Raji (cell line): ENCODE measurements around the gene KRTAP4-6.
"Not testable (repeated sequence)": the region's sequence is repeated elsewhere in the genome, so short reads cannot be mapped to it uniquely, and the experiment has no call there.

Experiments used
- POLR2A ChIP-seq: IDR thresholded peaks from 2 replicates; pipeline ENCODE4 v1.6.1; 2011; ENCODE audit warnings: low read depth, low read length, control low read depth; ENCODE audit not compliant: insufficient read depth

KRTAP4-6 gene

DNA sequence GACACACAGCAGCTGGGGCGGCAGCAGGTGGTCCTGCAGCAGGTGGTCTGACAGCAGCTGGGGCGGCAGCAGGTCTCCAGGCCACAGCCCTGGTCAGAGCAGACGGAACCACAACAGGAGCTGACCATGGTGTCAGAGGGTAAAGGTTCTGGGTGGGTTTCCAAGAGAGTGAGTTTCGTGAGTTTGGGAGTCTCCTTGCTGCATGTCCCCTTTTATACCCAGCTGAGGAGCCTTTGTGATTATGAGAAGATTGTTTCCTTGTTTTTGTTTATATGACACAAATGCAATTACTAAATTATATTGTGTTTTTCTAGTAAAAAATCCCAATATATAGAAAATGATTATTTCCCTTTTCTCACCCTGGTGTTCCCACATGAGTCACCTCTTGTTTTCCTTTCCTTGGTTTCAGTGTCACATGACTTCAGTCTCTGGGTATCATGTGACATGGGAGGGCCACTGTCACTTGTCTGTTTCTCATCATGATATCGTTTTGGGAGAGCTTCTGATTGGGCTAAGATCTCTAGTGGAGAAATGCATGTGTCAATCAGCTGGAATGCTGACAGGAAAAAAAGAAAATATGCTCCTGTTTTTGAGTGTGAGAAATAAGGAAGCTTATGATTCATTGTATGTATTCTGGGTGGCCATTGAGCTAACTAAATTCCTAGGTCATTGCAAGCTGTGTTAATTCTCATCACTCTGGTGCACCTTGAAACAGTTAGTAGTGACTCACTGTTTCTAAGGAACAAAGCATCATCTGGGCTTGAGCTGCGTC, at the start of gene KRTAP4-6:
Gene KRTAP4-6 (minus strand): TSS at position 185 of the 772 bp plus-strand sequence. CDS start 57 bp downstream, at position 128.
- TF ChIP-seq POLR2A: no peak

DNA sequence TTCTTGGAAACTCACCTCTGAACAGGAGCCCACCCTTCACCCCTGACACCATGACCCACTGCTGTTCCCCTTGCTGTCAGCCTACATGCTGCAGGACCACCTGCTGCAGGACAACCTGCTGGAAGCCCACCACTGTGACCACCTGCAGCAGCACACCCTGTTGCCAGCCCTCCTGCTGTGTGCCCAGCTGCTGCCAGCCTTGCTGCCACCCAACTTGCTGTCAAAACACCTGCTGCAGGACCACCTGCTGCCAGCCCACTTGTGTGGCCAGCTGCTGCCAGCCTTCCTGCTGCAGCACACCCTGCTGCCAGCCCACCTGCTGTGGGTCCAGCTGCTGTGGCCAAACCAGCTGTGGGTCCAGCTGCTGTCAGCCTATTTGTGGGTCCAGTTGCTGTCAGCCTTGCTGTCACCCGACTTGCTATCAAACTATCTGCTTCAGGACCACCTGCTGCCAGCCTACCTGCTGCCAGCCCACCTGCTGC, 49.5 kb upstream of the KRTAP4-6 start, which contains the start of gene KRTAP9-1:
Gene KRTAP9-1 (plus strand): TSS at position 51 of the 482 bp plus-strand sequence. CDS start 0 bp downstream, at position 51.
- TF ChIP-seq POLR2A: not testable (repeated sequence)

DNA sequence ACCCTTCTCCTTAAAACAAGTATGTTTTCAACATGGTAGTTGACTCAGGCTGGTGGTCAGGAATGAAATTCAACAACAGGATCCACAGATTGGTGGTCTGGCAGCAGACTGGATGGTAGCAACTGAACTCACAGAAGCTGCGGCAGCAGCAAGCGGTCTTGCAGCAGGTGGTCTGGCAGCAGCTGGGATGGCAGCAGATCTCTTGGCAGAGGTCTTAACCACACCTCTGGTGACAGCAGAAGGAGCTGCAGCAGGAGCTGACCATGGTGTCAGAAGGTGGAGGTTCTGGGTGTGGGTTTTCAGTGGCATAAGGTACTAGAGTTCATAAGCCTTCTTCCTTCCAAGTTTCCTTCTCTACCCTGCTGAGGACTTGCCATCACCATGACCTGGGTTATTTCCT, 46.5 kb upstream of the KRTAP4-6 start:
- no peak for TF ChIP-seq POLR2A

DNA sequence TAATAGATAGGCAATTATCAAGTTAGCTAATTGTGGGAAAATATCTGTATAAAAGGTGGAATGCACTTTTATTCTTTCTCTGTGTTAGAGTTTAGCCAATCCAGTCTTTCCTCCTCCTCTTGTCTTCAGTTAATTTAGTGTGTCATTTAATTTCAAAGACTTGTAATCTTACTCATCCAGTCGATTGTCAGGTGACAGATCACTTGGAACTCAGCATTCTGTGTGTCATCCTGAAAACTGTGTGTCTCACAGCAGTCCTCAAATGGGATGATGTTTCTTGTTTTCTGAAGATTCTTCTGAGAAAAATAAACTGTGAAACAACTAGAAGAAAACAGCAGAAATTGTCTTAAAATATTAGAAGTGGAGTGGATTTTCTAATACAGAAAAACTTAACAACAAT, 44.7 kb upstream of the KRTAP4-6 start:
- no peak for TF ChIP-seq POLR2A

DNA sequence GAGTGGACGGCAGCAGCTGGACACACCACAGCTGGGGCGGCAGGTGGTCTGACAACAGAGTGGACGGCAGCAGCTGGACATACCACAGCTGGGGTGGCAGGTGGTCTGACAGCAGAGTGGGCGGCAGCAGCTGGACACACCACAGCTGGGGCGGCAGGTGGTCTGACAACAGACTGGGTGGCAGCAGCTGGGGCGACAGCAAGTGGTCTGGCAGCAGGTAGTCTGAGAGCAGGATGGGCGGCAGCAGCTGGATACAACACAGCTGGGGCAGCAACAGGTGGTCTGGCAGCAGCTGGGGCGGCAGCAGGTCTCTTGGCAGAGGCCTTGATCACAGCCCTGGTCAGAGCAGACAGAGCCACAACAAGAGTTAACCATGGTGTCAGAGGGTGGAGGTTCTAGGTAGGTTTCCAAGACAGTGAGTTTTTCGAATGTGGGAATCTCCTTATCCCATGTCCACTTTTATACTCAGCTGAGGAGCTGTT, 44.2 kb upstream of the KRTAP4-6 start, which contains the start of gene KRTAP4-1:
Gene KRTAP4-1 (minus strand): TSS at position 432 of the 482 bp plus-strand sequence. CDS start 57 bp downstream, at position 375.
- no peak for TF ChIP-seq POLR2A

DNA sequence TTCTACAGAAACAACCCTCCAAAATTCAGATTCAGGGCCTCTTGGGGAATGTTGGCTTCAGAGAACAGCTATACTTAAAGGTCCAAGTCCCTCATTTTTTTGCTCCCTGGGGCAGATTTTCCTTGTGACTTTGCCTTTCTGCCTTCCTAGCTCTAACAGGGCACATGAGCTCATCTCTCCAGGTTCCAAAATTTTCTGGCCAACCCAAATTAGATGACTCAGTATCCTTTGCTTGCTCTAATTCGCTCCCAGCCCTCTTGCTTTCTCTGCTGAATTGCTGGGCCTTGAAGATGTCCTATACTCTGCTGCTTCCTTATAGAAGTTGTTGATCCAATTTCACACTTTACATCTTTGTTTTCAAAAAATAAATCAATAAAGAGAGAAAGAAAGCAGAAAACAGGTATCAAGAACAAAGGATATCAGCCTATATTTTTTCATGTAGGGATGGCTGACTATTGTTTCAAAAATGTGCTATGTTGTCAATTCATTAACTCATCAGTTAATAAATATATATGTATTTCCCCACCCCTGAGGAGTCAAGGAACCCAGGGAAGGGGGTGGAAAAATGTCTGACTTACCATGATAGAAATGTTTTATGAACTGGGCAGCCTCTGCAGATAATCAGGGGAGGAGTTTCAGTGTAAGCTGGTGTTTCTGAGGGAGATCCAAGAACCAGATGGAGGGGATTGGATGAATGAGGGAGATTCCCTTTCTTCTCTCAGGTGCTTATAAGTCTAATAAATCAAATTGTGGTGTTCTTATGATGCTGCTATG, 38.7 kb upstream of the KRTAP4-6 start:
- TF ChIP-seq POLR2A: no peak

DNA sequence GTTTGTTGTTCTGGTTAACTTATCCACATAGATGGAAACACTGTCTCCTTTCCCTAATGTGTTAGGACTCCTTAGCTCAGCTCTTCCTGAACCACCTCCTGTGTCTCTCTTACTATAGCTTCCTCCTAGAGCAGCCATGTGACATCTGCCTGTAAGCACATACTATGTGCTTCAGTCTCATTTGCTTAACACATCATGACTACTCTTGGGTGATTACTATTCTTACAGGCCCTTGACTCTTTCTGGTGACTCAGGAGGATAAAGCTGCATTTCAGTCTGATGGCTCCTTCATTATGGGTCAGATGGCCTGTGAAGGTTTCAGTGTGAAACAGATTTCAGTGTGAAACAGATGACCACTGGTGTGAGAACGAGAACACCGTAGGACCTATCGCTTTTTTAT, 38.0 kb upstream of the KRTAP4-6 start:
- TF ChIP-seq POLR2A: no peak

DNA sequence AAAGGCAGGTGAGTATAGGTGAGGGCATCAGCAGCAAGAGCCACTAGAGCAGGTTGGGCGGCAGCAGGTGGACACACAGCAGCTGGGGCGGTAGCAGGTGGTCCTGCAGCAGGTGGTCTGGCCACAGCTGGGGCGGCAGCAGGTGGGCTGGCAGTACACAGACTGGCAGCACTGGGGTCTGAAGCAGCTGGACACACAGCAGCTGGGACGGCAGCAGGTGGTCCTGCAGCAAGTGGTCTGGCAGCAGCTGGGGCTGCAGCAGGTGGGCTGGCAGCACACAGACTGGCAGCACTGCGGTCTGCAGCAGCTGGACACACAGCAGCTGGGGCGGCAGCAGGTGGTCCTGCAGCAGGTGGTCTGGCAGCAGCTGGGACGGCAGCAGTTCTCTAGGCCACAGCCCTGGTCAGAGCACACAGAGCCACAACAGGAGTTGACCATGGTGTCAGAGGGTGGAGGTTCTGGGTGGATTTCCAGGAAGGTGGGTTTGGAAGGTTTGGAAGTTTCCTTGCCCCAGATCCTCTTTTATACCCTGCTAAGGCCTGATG, 37.5 kb upstream of the KRTAP4-6 start, which contains the start of gene KRTAP4-2:
Gene KRTAP4-2 (minus strand): TSS at position 495 of the 545 bp plus-strand sequence. CDS start 57 bp downstream, at position 438.
- no peak for TF ChIP-seq POLR2A

DNA sequence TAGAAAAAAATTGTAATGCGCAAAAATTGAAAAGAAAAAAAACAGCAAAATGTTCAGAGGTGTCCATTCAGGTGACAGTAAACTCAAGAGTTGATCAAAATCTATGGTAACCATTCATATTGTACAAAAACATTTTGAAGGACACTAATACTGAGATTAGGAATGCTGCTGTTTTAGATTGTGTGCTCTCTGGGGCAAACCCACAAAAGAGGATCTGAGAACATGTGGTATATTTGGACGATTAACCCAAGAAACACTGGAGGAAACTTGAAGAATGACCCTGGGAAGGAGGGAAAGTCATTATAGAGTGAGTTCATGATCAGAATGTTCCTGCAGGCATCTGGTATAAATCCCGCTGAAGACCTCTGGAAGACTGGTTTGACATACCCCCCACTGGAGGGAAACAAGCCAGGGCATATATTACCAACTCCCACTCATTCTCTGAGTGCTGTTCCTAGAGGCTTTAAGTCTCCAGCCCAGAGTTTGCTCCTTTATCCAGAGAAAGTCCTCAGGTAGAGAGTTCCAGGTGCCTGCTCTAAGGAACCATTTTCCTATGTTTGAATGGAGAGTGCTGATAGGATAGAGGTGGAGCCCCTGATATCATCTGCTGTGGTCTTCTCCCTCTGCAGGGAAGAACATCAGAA, 36.5 kb upstream of the KRTAP4-6 start:
- TF ChIP-seq POLR2A: no peak

DNA sequence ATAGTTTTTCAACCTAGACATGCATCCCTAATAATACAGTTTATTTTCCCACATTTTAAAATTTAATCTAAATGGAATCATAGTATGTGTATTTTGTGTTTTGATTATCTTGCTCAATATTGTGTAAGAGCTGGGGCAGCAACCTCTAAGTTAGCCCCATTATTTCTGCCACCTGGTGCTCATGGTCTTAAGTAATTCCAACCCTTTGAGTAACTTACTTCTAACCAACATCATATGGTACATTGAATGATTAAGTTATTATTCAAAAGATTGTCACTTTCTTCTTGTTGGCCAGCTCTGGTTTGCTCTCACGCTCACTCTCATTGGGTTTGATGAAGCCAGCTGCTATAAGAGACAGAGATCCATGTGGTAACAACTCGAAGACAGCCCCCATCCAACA, 31.5 kb upstream of the KRTAP4-6 start:
- TF ChIP-seq POLR2A: no peak

DNA sequence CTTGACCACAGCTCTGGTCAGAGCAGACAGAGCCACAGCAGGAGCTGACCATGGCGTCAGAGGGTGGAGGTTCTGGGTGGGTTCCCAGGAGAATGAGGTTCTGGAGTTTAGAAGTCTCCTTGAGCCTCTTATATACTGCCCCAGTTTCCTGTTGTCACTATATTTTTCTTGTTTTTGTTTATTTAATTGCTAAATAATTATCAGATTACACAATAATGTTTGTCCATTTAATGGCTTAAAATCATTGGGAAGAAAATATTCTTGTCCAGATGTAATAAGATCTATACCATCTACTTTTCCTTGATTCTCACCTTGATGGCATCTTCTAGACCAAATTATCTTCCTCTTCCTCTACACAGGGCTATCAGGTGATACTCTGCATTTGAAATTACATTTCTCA, 27.8 kb upstream of the KRTAP4-6 start, which contains the start of gene KRTAP4-3:
Gene KRTAP4-3 (minus strand): TSS at position 101 of the 400 bp plus-strand sequence. CDS start 49 bp downstream, at position 52.
- no peak for TF ChIP-seq POLR2A

DNA sequence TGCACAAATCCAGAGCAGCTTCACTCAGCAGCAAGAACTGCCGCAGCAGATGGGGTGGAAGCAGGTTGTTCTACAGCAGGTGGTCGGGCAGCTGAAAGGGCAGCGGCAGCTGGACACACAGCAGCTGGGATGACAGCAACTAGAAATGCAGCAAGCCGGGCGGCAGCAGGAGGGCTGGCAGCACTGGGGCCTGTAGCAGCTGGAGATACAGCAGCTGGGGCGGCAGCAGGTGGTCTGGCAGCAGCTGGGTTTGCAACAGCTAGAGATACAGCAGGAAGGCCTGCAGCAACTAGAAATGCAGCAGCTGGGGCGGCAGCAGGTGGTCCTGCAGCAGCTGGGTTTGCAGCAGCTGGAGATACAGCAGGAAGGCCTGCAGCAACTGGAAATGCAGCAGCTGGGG, 27.2 kb upstream of the KRTAP4-6 start:
- TF ChIP-seq POLR2A: no peak

DNA sequence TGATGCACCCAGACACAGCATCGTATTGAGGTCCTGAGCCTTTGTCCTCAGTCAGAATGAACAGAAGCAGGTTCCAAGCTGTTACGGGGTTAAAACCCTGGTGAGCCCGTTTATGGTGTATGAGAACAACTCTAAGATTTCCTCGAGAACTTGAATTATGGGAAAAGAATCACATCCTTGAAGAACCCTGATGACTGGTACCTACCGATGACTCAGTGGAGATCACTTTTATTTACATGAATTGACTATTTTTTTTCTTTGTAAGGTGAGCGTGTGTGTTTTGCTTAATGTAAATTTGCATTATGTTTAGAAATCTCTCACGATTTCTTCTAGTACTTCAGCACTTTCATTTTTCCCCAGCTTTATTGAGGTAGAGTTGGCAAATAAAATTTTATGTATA, 23.5 kb upstream of the KRTAP4-6 start:
- TF ChIP-seq POLR2A: no peak

DNA sequence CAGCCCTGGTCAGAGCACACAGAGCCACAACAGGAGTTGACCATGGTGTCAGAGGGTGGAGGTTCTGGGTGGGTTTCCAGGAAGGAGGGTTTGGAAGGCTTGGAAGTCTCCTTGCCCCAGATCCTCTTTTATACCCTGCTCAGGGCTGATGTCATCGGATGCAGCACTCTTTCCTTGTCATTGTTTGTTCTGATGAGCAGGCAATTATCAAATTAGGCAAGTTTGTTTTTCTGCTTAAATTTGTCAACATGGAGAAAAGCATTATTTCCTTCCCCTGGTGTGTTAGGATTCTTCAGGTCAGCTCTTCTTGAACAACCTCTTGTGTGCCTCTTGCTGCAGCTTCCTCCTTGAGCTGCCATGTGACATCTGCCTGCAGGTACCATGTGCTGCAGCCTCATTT, 20.3 kb upstream of the KRTAP4-6 start, which contains the start of gene KRTAP4-4:
Gene KRTAP4-4 (minus strand): TSS at position 101 of the 400 bp plus-strand sequence. CDS start 57 bp downstream, at position 44.
- no peak for TF ChIP-seq POLR2A
